GM12878 (cell line): ENCODE results near the gene LRP1B. TPM values are rescaled to one million over a fixed set of nuclear protein-coding genes. Genes with fewer than 3 reads are reported as not detected.

Experiments
- ATAC-seq: fragments of 200-7000 bp; cut with Tn5 transposase; 3 replicates; pipeline ENCODE4 v1.9.1; 2020; ENCODE audit warnings: mild to moderate bottlenecking, moderate library complexity
- BruUV-seq: library from RNA; stranded (reverse); fragments of 400-500 nt; replicated peaks from 2 replicates; lab custom pipeline; 2021; lab: Mats Ljungman, UMichigan
- CTCF ChIA-PET: fragments of 300-600 bp; sonication (Branson Sonifier 250); formaldehyde crosslinking; extraction: SDS; loops from one replicate; lab custom pipeline; 2021; ENCODE audit warnings: inconsistent platforms; lab: Yijun Ruan, JAX
- POLR2A ChIA-PET: fragments of 350-600 bp; formaldehyde crosslinking; extraction: SDS; loops from one replicate; lab custom pipeline; 2021; ENCODE audit warnings: inconsistent platforms; lab: Charles Lee
- RAD21 ChIA-PET: fragments of 300-600 bp; sonication (Branson Sonifier 250); formaldehyde crosslinking; loops from one replicate; lab custom pipeline; 2023; ENCODE audit warnings: antibody characterized with exemption; ENCODE audit not compliant: unreplicated experiment; lab: Charles Lee
- SMC1A ChIA-PET: fragments of 300-600 bp; sonication (Branson Sonifier 250); formaldehyde crosslinking; loops from one replicate; lab custom pipeline; 2023; ENCODE audit not compliant: unreplicated experiment, uncharacterized antibody; lab: Charles Lee
- DNase-seq: peaks from one replicate; pipeline ENCODE4 v3.0.0-alpha.2; 2011; ENCODE audit warnings: low read depth, low spot score
- FAIRE-seq: peaks from 3 replicates; lab custom pipeline; 2011; peaks lifted over from hg19 to GRCh38; lab: Jason Lieb, UNC
- H2AFZ ChIP-seq: 2 replicates; pipeline ENCODE4 v1.6.0; 2011; ENCODE audit warnings: low read depth, low read length, control low read depth; ENCODE audit not compliant: control insufficient read depth
- H3K27ac ChIP-seq: 2 replicates; pipeline ENCODE4 v1.5.1; 2011; ENCODE audit warnings: control low read depth; ENCODE audit not compliant: control insufficient read depth, insufficient read depth
- H3K27me3 ChIP-seq, 2 experiments: replicated peaks in 1 of 2; 2 replicates each; pipeline versions ENCODE4 v1.6.0 to v1.6.1; 2011; ENCODE audit warnings: low read length in 1 of 2; ENCODE audit not compliant: control insufficient read depth in 2 of 2, insufficient read depth in 2 of 2
- H3K36me3 ChIP-seq, 2 experiments: 2 replicates each; pipeline ENCODE4 v1.5.1; 2011; ENCODE audit warnings: low read length in 1 of 2; ENCODE audit not compliant: control insufficient read depth in 2 of 2, insufficient read depth in 2 of 2
- H3K4me1 ChIP-seq: 2 replicates; pipeline ENCODE4 v1.6.1; 2011; ENCODE audit warnings: mild to moderate bottlenecking, low read length, moderate library complexity, mixed read lengths; ENCODE audit not compliant: control insufficient read depth, insufficient read depth
- H3K4me2 ChIP-seq: 2 replicates; pipeline ENCODE4 v1.6.0; 2011; ENCODE audit warnings: control low read depth; ENCODE audit not compliant: control insufficient read depth, insufficient read depth
- H3K4me3 ChIP-seq: fragments of 200-600 bp; sonication (generic); 2 replicates; pipeline ENCODE4 v1.5.1; 2016
- H3K79me2 ChIP-seq: 2 replicates; pipeline ENCODE4 v1.6.0; 2011; ENCODE audit warnings: low read length; ENCODE audit not compliant: control insufficient read depth, insufficient read depth
- H3K9ac ChIP-seq: 2 replicates; pipeline ENCODE4 v1.8.0; 2011; ENCODE audit warnings: low read length, control low read depth, mixed read lengths; ENCODE audit not compliant: control insufficient read depth, insufficient read depth
- H3K9me3 ChIP-seq: replicated peaks from 3 replicates; pipeline ENCODE4 v1.5.1; 2011; ENCODE audit warnings: mild to moderate bottlenecking, low read length; ENCODE audit not compliant: control insufficient read depth, insufficient read depth
- H4K20me1 ChIP-seq: 2 replicates; pipeline ENCODE4 v1.6.0; 2011; ENCODE audit not compliant: control insufficient read depth, insufficient read depth
- CHD2 ChIP-seq: IDR thresholded peaks from 2 replicates; pipeline ENCODE4 v1.6.1; 2011; ENCODE audit warnings: low read depth, low read length, improper control_type of control experiment, borderline replicate concordance
- E2F4 ChIP-seq: IDR thresholded peaks from 2 replicates; pipeline ENCODE4 v1.6.1; 2012; ENCODE audit warnings: low read depth, low read length, improper control_type of control experiment
- HDGF ChIP-seq: fragments of 450-650 bp; IDR thresholded peaks from 2 replicates; pipeline ENCODE4 v1.6.1; 2016; ENCODE audit warnings: antibody characterized with exemption
- MYC ChIP-seq: IDR thresholded peaks from 2 replicates; pipeline ENCODE4 v1.6.1; 2011; ENCODE audit warnings: mild to moderate bottlenecking, low read length, moderate library complexity, inconsistent platforms; ENCODE audit not compliant: insufficient read depth, insufficient replicate concordance, insufficient read length, severe bottlenecking
- NFIC ChIP-seq: IDR thresholded peaks from 2 replicates; pipeline ENCODE4 v1.6.1; 2012; ENCODE audit warnings: low read depth, mild to moderate bottlenecking, inconsistent platforms, low read length, moderate library complexity
- RELA ChIP-seq: fragments of 450-650 bp; IDR thresholded peaks from 2 replicates; pipeline ENCODE4 v1.8.0; 2014; ENCODE audit warnings: borderline replicate concordance; ENCODE audit not compliant: partially characterized antibody
- SIN3A ChIP-seq: IDR thresholded peaks from 2 replicates; pipeline ENCODE4 v1.6.1; 2012; ENCODE audit warnings: low read depth, low read length, improper control_type of control experiment
- SPI1 ChIP-seq: IDR thresholded peaks from 2 replicates; pipeline ENCODE4 v1.6.1; 2011; ENCODE audit warnings: low read depth, mild to moderate bottlenecking, low read length, moderate library complexity, borderline replicate concordance; ENCODE audit not compliant: insufficient read depth
- TAF1 ChIP-seq: IDR thresholded peaks from 2 replicates; pipeline ENCODE4 v1.6.1; 2011; ENCODE audit warnings: mild to moderate bottlenecking, low read depth, low read length, borderline replicate concordance
- WGBS: methylation state at CpG from one replicate; pipeline ENCODE4 v1.1.6; 2016; ENCODE audit warnings: low lambda C conversion rate; ENCODE audit not compliant: insufficient replicate concordance, insufficient coverage; ENCODE audit errors: missing lambda C conversion rate; 5-methylcytosine and 5-hydroxymethylcytosine counted together
- in situ Hi-C: fragments of 300-500 bp; cut with MboI; formaldehyde crosslinking; loops from 9 replicates; pipeline ENCODE4 v1.14.3; 2018; ENCODE audit warnings: mixed read lengths
- intact Hi-C: fragments of 100-400 bp; cut with micrococcal nuclease; formaldehyde crosslinking; loops from one replicate; pipeline ENCODE4 v1.14.2; 2022; ENCODE audit not compliant: unreplicated experiment
- polyA plus RNA-seq, 11 experiments: library from polyadenylated mRNA; depleted of rRNA in 4 of 11; unstranded in 6 of 11; stranded (reverse) in 5 of 11; fragments of >200 nt; fragmentation: Nextera tagmentation in 4 of 11; fragmentation: Illumina TruSeq in 1 of 11; extraction: Ambion mirVana in 4 of 11; extraction: Trizol in 1 of 11; gene quantifications; 1 replicate in 1 of 11; 2 replicates in 10 of 11; pipeline versions ENCODE4 v1.2.1 to v1.2.3, GENCODE V29; 2011 to 2016; ENCODE audit warnings: inconsistent platforms in 2 of 11, missing spikeins in 2 of 11, low read depth in 1 of 11
- total RNA-seq, 4 experiments: library from RNA; depleted of rRNA in 3 of 4; stranded (reverse); fragments of >200 nt in 3 of 4; fragmentation: Illumina TruSeq in 1 of 4; extraction: Trizol in 1 of 4; gene quantifications; 2 replicates each; pipeline versions ENCODE4 v1.2.1 to v1.2.3, GENCODE V29; 2013 to 2021

The LRP1B gene
- total and polyA plus RNA-seq, 10 of the 15 experiments (the other 5 are each of a cell fraction or from before 2014, with no cell fraction given) = under 0.01 to 0.06 (median 0.03) TPM; not detected in 5

GRCh38 chr2:140422759-140423158 is 1708.1 kb downstream of the LRP1B start:
- Histone ChIP-seq H2AFZ (no peak overlapping the region), H3K79me2 (no peaks in the 10 kb centered on the region), H4K20me1 (no peaks in the 10 kb centered on the region), H3K4me1 (no peaks in the 10 kb centered on the region), H3K9me3 (no peaks in the 10 kb centered on the region), H3K36me3 (no peaks in the 10 kb centered on the region), H3K4me2 (no peak overlapping the region), H3K9ac (no peak overlapping the region), H3K4me3 (no peak overlapping the region), H3K27ac (no peak overlapping the region), H3K27me3 (no peaks in the 10 kb centered on the region)
- in situ Hi-C loops = no loop called here
- RAD21 ChIA-PET = no interaction called here
- SMC1A ChIA-PET = no interaction called here
- intact Hi-C loops = no loop called here
- no TSS peak for BruUV-seq
- no peak for DNase-seq
- CTCF ChIA-PET = interaction anchor here (0.7 kb wide), 1 partner anchor 13 kb away, joined by 3 read pairs; no protein-coding TSS in a partner anchor
- POLR2A ChIA-PET = no interaction called here
- FAIRE-seq = no peak
- WGBS = 47% methylated on average over 7 of the region's 7 CpGs
- TF ChIP-seq CHD2 (no peak), SIN3A (no peak), NFIC (no peak), HDGF (no peak), TAF1 (no peak), SPI1 (no peak), MYC (no peak), RELA (no peak), E2F4 (no peak)
- ATAC-seq = no peak
